Spleen (tissue), 11 donors: Measurements from ENCODE around the gene E2F8. TPM values are rescaled to one million over a fixed set of nuclear protein-coding genes. Genes with fewer than 3 reads are reported as not detected.

Source experiments
- DNase-seq: peaks from one replicate; pipeline ENCODE4 v3.0.0-alpha.2; 2020
- H3K27ac ChIP-seq, 8 donors: fragments of 200-600 bp; sonication (generic) in 7 of 8; 1 replicate in 4 of 8; 2 replicates in 4 of 8; pipeline versions ENCODE4 v1.5.0 to v1.8.0; 2016 to 2021; ENCODE audit warnings: inconsistent platforms in 4 of 8, mild to moderate bottlenecking in 4 of 8, moderate library complexity in 1 of 8
- H3K27me3 ChIP-seq, 7 donors: fragments of 200-600 bp; sonication (generic) in 6 of 7; replicated peaks in 1 of 7; 1 replicate in 4 of 7; 2 replicates in 3 of 7; pipeline versions ENCODE4 v1.5.0 to v1.8.0; 2016 to 2021; ENCODE audit warnings: inconsistent platforms in 3 of 7, mild to moderate bottlenecking in 1 of 7
- H3K36me3 ChIP-seq, 6 donors: fragments of 200-600 bp; sonication (generic) in 5 of 6; 1 replicate in 4 of 6; 2 replicates in 2 of 6; pipeline versions ENCODE4 v1.5.0 to v1.8.0; 2016 to 2021; ENCODE audit warnings: inconsistent platforms in 2 of 6
- H3K4me1 ChIP-seq, 6 donors: fragments of 200-600 bp; sonication (generic) in 5 of 6; 1 replicate in 3 of 6; 2 replicates in 3 of 6; pipeline versions ENCODE4 v1.5.0 to v1.8.0; 2016 to 2021; ENCODE audit warnings: inconsistent platforms in 3 of 6
- H3K4me3 ChIP-seq, 8 donors: fragments of 200-600 bp; sonication (generic) in 7 of 8; 1 replicate in 4 of 8; 2 replicates in 4 of 8; pipeline versions ENCODE4 v1.5.0 to v1.8.0; 2016 to 2021; ENCODE audit warnings: inconsistent platforms in 4 of 8, mild to moderate bottlenecking in 4 of 8, moderate library complexity in 2 of 8
- H3K9me3 ChIP-seq, 8 donors: fragments of 200-600 bp; sonication (generic) in 7 of 8; 1 replicate in 4 of 8; 2 replicates in 4 of 8; pipeline versions ENCODE4 v1.5.0 to v1.8.0; 2016 to 2021; ENCODE audit warnings: inconsistent platforms in 4 of 8
- CTCF ChIP-seq, 11 experiments: fragments of 200-600 bp in 7 of 11; fragments of 450-650 bp in 4 of 11; sonication (generic) in 4 of 11; IDR thresholded peaks in 8 of 11; conservative IDR thresholded peaks in 3 of 11; 1 replicate in 7 of 11; 2 replicates in 4 of 11; pipeline versions ENCODE4 v1.4.0 to v1.8.0; 2016 to 2021; ENCODE audit warnings: antibody characterized with exemption in 11 of 11, inconsistent platforms in 4 of 11, mild to moderate bottlenecking in 1 of 11
- POLR2A ChIP-seq, 3 donors: fragments of 450-650 bp; IDR thresholded peaks; one replicate each; pipeline ENCODE4 v1.5.1; 2017; ENCODE audit warnings: antibody characterized with exemption in 3 of 3, mild to moderate bottlenecking in 1 of 3
- POLR2AphosphoS5 ChIP-seq, 3 donors: sonication (generic); formaldehyde crosslinking; IDR thresholded peaks; one replicate each; pipeline ENCODE4 v1.5.1; 2017; ENCODE audit warnings: antibody characterized with exemption in 3 of 3
- WGBS, 5 donors: extraction: QIAGEN DNeasy Blood & Tissue Kit in 3 of 5; methylation state at CpG; one replicate each; pipeline versions ENCODE4 v1.1.5 to v1.1.7; 2013 to 2018; 5-methylcytosine and 5-hydroxymethylcytosine counted together
- intact Hi-C: fragments of 100-400 bp; cut with DNase I; formaldehyde crosslinking; loops from one replicate; pipeline ENCODE4 v1.15.0; 2023; ENCODE audit warnings: low total_unique reads
- polyA plus RNA-seq, 3 donors: library from polyadenylated mRNA; stranded (reverse); fragments of 200-250 nt; gene quantifications; one replicate each; pipeline ENCODE4 v1.2.1, GENCODE V29; 2013
- total RNA-seq, 7 donors: library from RNA; depleted of rRNA in 3 of 7; stranded (reverse); fragments of >200 nt in 3 of 7; fragmentation: NEBNext Ultra II Directional in 4 of 7; extraction: Animal tissue kit (Norgen Biotek cat#: 25700) in 4 of 7; gene quantifications; one replicate each; pipeline versions ENCODE4 v1.1.0 to v1.2.1, GENCODE V29; 2016 to 2021
- donor health status: healthy with polysubstance abuse.
- donor health status: DM: no; HTN: no; CAD: no; lungs with moderate emphysema.
- donor health status: DM: no; HTN: no; CAD: no.
- donor health status: Bipolar disorder and iron deficiency.
- donor health status: healthy.
- donor health status: DM: no; HTN: no; CAD: no.
- donor health status: DM: yes; HTN: yes; CAD: no.

E2F8 gene
- total and polyA plus RNA-seq, 10 donors: 0.22 to 4.5 (median 1.8) TPM

- Histone ChIP-seq H3K4me1 (peaks cover 5 to 28% (median 24%) of the 10 kb centered on the region in 6 donors), H3K9me3 (no peaks in the 10 kb centered on the region), H3K27me3 (peaks cover 0 to 37% (median 34%) of the 10 kb centered on the region in 7 donors), H3K4me3 (no peak overlapping the region), H3K36me3 (peaks cover 0 to 50% (median 0%) of the 10 kb centered on the region in 6 donors), H3K27ac (no peak overlapping the region)
- TF ChIP-seq CTCF (IDR thresholded peaks at IDR 0.05 in 8 of 11, conservative IDR thresholded peaks at IDR 0.05 in 3 of 11): no peak
- no peak for TF ChIP-seq POLR2AphosphoS5 (IDR thresholded peaks at IDR 0.05)
- no peak for TF ChIP-seq POLR2A (IDR thresholded peaks at IDR 0.05)
- WGBS, 5 donors: 88 to 98% (median 94%) methylated on average over 8 of the region's 8 CpGs
- intact Hi-C loops: no loop called here
- DNase-seq: no peak
These were observed 3.4 kb downstream of the E2F8 start for GRCh38 chr11:19237381-19237780.

- no peak overlapping the region for H3K4me3 ChIP-seq
- H3K27me3 ChIP-seq: peaks cover 0 to 10% (median 3%) of the 10 kb centered on the region in 7 donors
- WGBS, 5 donors: 96 to 99% (median 97%) methylated on average over 5 of the region's 5 CpGs
- H3K36me3 ChIP-seq: peaks cover 0 to 76% (median 0%) of the 10 kb centered on the region in 6 donors
- no peak overlapping the region for H3K27ac ChIP-seq
- H3K9me3 ChIP-seq: no peaks in the 10 kb centered on the region
- intact Hi-C loops: no loop called here
- TF ChIP-seq CTCF (IDR thresholded peaks at IDR 0.05 in 8 of 11, conservative IDR thresholded peaks at IDR 0.05 in 3 of 11) (no peak), POLR2AphosphoS5 (IDR thresholded peaks at IDR 0.05) (no peak), POLR2A (IDR thresholded peaks at IDR 0.05) (no peak)
- no peak for DNase-seq
- H3K4me1 ChIP-seq: no peaks in the 10 kb centered on the region
These were observed 6.4 kb downstream of the E2F8 start for GRCh38 chr11:19234231-19234817.

GRCh38 chr11:19232910-19233503, 7.7 kb downstream of the E2F8 start:
- WGBS, 5 donors: 55 to 78% (median 66%) methylated on average over 5 to 6 of the region's 6 CpGs
- no peak for DNase-seq
- H3K27me3 ChIP-seq: no peaks in the 10 kb centered on the region
- H3K27ac ChIP-seq: no peak overlapping the region
- no peak overlapping the region for H3K4me3 ChIP-seq
- H3K9me3 ChIP-seq: no peaks in the 10 kb centered on the region
- intact Hi-C loops: no loop called here
- no peaks in the 10 kb centered on the region for H3K4me1 ChIP-seq
- no peak for TF ChIP-seq POLR2A (IDR thresholded peaks at IDR 0.05)
- no peak for TF ChIP-seq POLR2AphosphoS5 (IDR thresholded peaks at IDR 0.05)
- no peak for TF ChIP-seq CTCF (IDR thresholded peaks at IDR 0.05 in 8 of 11, conservative IDR thresholded peaks at IDR 0.05 in 3 of 11)
- peaks cover 0 to 89% (median 0%) of the 10 kb centered on the region in 6 donors for H3K36me3 ChIP-seq

- Histone ChIP-seq H3K9me3 (no peaks in the 10 kb centered on the region), H3K27ac (no peak overlapping the region), H3K36me3 (peaks cover 0 to 94% (median 0%) of the 10 kb centered on the region in 6 donors), H3K4me1 (no peaks in the 10 kb centered on the region), H3K4me3 (no peak overlapping the region), H3K27me3 (no peaks in the 10 kb centered on the region)
- TF ChIP-seq POLR2AphosphoS5 (IDR thresholded peaks at IDR 0.05) (no peak), POLR2A (IDR thresholded peaks at IDR 0.05) (no peak), CTCF (IDR thresholded peaks at IDR 0.05 in 8 of 11, conservative IDR thresholded peaks at IDR 0.05 in 3 of 11) (no peak)
- no peak for DNase-seq
- 92 to 97% (median 95%) methylated on average over 5 of the region's 5 CpGs for WGBS, 5 donors
- intact Hi-C loops: no loop called here
These were observed 11.1 kb downstream of the E2F8 start for GRCh38 chr11:19229671-19230070.
